Endodermal cell (in vitro differentiated cells): ENCODE results near the gene SLC25A48. TPM values are rescaled to one million over a fixed set of nuclear protein-coding genes. Genes with fewer than 3 reads are reported as not detected.

Experiments used
- DNase-seq: peaks from one replicate; pipeline ENCODE4 v3.0.0-alpha.2; 2017
- H3K27ac ChIP-seq: 2 replicates; pipeline ENCODE4 v1.5.1; 2013; ENCODE audit warnings: mild to moderate bottlenecking, low read depth, low read length, moderate library complexity
- H3K27me3 ChIP-seq: 2 replicates; pipeline ENCODE4 v1.6.1; 2013; ENCODE audit warnings: mild to moderate bottlenecking, low read length, moderate library complexity; ENCODE audit not compliant: insufficient read depth, control insufficient read depth, poor library complexity, severe bottlenecking
- H3K36me3 ChIP-seq: 2 replicates; pipeline ENCODE4 v1.7.0; 2013; ENCODE audit warnings: mild to moderate bottlenecking, low read length, moderate library complexity; ENCODE audit not compliant: control insufficient read depth, insufficient read depth
- H3K4me1 ChIP-seq: one replicate; pipeline ENCODE4 v1.7.0; 2013; ENCODE audit warnings: low read length; ENCODE audit not compliant: control insufficient read depth, insufficient read depth
- H3K4me3 ChIP-seq: 2 replicates; pipeline ENCODE4 v1.5.1; 2013; ENCODE audit warnings: mild to moderate bottlenecking, low read length, moderate library complexity
- H3K9ac ChIP-seq: 2 replicates; pipeline ENCODE4 v1.6.1; 2013; ENCODE audit warnings: mild to moderate bottlenecking, low read length, moderate library complexity; ENCODE audit not compliant: poor library complexity, severe bottlenecking; ENCODE audit errors: extremely low read depth
- H3K9me3 ChIP-seq: 2 replicates; pipeline ENCODE4 v1.6.1; 2013; ENCODE audit warnings: mild to moderate bottlenecking, low read length, moderate library complexity; ENCODE audit not compliant: control insufficient read depth
- H3K27ac Mint-ChIP-seq: 2 replicates; pipeline ENCODE4 v1.8.0; 2020; ENCODE audit warnings: mixed read lengths
- H3K27me3 Mint-ChIP-seq: 2 replicates; pipeline ENCODE4 v1.8.0; 2021; ENCODE audit warnings: mild to moderate bottlenecking, mixed read lengths; ENCODE audit not compliant: insufficient read depth
- H3K36me3 Mint-ChIP-seq: 2 replicates; pipeline ENCODE4 v1.8.0; 2020; ENCODE audit warnings: low read depth, mixed read lengths
- H3K4me1 Mint-ChIP-seq: 2 replicates; pipeline ENCODE4 v1.8.0; 2020; ENCODE audit warnings: mixed read lengths
- H3K4me3 Mint-ChIP-seq: 2 replicates; pipeline ENCODE4 v1.8.0; 2020; ENCODE audit warnings: mild to moderate bottlenecking, moderate library complexity, mixed read lengths
- H3K9me3 Mint-ChIP-seq: 2 replicates; pipeline ENCODE4 v1.8.0; 2020; ENCODE audit warnings: mild to moderate bottlenecking, mixed read lengths
- WGBS, 2 experiments: methylation state at CpG; one replicate each; pipeline versions ENCODE4 v1.1.5 to v1.1.7; 2013; ENCODE audit warnings: missing lambda C conversion rate in 2 of 2, mixed read lengths in 1 of 2; ENCODE audit not compliant: insufficient coverage in 1 of 2, insufficient read length in 1 of 2; 5-methylcytosine and 5-hydroxymethylcytosine counted together
- total RNA-seq, 2 donors: library from RNA; stranded (reverse); fragmentation: NEBNext Ultra II Directional in 1 of 2; extraction: Animal tissue kit (Norgen Biotek cat#: 25700) in 1 of 2; gene quantifications; 2 replicates in 1 of 2; 3 replicates in 1 of 2; pipeline ENCODE4 v1.2.1, GENCODE V29; 2021
- TF ChIP-seq, protein P1 (sequence below): fragments of 200-600 bp; sonication (generic); conservative IDR thresholded peaks from 2 replicates; pipeline ENCODE4 v1.5.0; 2021; ENCODE audit warnings: antibody characterized with exemption, mild to moderate bottlenecking

SLC25A48 gene
- total RNA-seq, 2 donors from 2014 or later: 2.5 to 5.9 TPM

DNA sequence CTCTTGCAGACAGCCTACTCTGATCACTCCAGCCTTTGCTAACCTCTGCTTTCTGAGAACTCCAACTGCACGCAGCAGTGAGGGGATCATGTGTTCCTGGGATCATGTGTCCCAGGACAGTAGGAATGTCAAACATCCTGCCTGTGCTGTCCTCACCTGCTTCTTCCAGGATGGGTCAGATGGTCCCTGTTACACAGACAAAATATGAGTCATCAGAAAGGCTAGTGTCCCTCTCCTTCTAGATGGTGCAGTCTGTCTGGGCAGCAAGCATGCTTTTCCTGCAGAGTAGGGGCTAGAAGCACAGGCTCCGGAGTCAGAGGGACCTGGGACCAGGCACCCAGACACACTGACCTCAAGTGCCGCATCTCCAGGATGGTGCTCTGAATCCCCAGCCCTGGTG lies 20.1 kb upstream of the SLC25A48 start:
- no peaks in the 10 kb centered on the region for H3K36me3 Mint-ChIP-seq
- peaks cover 28% of the 10 kb centered on the region for H3K27me3 Mint-ChIP-seq
- H3K9me3 ChIP-seq: peaks cover 19% of the 10 kb centered on the region
- H3K4me3 ChIP-seq: no peak overlapping the region
- no peaks in the 10 kb centered on the region for H3K36me3 ChIP-seq
- DNase-seq: peak; percentile 33
- TF ChIP-seq, protein P1, sequence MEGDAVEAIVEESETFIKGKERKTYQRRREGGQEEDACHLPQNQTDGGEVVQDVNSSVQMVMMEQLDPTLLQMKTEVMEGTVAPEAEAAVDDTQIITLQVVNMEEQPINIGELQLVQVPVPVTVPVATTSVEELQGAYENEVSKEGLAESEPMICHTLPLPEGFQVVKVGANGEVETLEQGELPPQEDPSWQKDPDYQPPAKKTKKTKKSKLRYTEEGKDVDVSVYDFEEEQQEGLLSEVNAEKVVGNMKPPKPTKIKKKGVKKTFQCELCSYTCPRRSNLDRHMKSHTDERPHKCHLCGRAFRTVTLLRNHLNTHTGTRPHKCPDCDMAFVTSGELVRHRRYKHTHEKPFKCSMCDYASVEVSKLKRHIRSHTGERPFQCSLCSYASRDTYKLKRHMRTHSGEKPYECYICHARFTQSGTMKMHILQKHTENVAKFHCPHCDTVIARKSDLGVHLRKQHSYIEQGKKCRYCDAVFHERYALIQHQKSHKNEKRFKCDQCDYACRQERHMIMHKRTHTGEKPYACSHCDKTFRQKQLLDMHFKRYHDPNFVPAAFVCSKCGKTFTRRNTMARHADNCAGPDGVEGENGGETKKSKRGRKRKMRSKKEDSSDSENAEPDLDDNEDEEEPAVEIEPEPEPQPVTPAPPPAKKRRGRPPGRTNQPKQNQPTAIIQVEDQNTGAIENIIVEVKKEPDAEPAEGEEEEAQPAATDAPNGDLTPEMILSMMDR: no peak
- H3K4me3 Mint-ChIP-seq: no peak overlapping the region
- H3K4me1 Mint-ChIP-seq: peaks cover 19% of the 10 kb centered on the region
- H3K9me3 Mint-ChIP-seq: peaks cover 7% of the 10 kb centered on the region
- 95% methylated on average over 2 to 3 of the region's 3 CpGs for WGBS, 2 experiments
- no peak overlapping the region for H3K27ac ChIP-seq
- no peaks in the 10 kb centered on the region for H3K27me3 ChIP-seq
- H3K27ac Mint-ChIP-seq: no peak overlapping the region
- peaks cover 3% of the 10 kb centered on the region for H3K4me1 ChIP-seq
- no peak overlapping the region for H3K9ac ChIP-seq

DNA sequence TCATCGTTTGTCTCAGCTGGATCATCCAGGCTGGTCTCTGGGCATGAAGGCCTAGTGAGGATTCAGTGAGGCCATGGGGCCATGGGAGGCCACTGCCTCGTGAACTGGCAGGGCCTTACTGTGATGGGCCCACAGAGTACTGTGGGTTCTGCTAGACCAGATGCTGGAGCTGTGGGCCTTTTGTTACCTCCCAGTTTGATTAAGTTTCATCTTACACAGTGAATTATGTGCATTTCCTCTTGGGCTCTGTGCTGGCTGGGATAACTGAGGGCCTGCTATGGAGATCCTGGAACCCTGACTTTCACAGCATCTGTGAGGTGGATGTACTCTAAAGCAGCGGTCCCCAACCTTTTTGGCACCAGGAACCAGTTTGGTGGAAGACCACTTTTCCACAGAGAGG lies 19.7 kb upstream of the SLC25A48 start:
- no peak overlapping the region for H3K4me3 Mint-ChIP-seq
- 94 to 100% methylated on average over 3 of the region's 3 CpGs for WGBS, 2 experiments
- Histone ChIP-seq H3K4me3 (peak overlapping the region; percentile 37), H3K27me3 (no peaks in the 10 kb centered on the region), H3K36me3 (no peaks in the 10 kb centered on the region), H3K4me1 (peaks cover 4% of the 10 kb centered on the region), H3K9ac (no peak overlapping the region), H3K27ac (no peak overlapping the region), H3K9me3 (peaks cover 19% of the 10 kb centered on the region)
- TF ChIP-seq, protein P1: no peak
- DNase-seq: peak; percentile 17
- no peaks in the 10 kb centered on the region for H3K36me3 Mint-ChIP-seq
- H3K27ac Mint-ChIP-seq: no peak overlapping the region
- peaks cover 19% of the 10 kb centered on the region for H3K4me1 Mint-ChIP-seq
- peaks cover 7% of the 10 kb centered on the region for H3K9me3 Mint-ChIP-seq
- peaks cover 28% of the 10 kb centered on the region for H3K27me3 Mint-ChIP-seq

DNA sequence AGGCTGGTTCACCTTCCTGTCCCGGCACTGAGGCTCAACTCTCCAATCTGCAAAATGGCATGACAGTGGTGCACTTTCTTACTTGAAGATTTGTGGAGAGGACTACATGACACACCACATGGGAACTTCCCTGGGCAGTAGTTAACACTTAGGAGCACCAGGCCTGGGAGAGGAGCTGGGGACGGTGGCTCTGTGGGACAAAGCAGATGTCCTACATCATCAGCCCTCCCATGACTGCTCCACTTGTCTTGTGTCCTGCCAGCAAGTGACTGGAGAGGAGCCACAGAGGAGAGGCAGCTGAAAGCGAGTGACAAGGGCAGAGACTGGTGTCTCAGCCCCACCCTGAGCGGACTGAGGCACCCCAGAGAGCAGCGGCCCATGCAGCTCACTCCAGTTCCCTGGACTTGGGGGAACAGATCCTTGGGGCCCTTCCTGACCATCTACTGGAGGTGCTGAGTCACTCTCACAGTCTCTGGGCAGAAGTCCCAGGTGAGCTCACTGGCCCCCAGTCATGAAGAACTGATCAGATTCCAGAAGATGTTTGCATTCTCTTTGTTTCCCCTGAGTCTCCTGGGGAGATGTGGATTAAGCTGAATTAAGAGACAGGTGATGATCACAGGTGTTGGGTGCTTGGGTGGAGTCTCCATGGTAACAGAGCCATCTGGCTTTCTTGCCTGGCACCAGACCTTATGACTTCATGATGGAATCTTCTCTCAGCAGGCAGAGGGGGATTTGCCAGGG lies 13.2 kb upstream of the SLC25A48 start:
- peak overlapping the region; percentile 94 for H3K27ac Mint-ChIP-seq
- WGBS, 2 experiments: 92 to 96% methylated on average over 4 to 5 of the region's 5 CpGs
- DNase-seq: peak; percentile 89
- H3K4me3 Mint-ChIP-seq: no peak overlapping the region
- H3K36me3 ChIP-seq: no peaks in the 10 kb centered on the region
- peaks cover 19% of the 10 kb centered on the region for H3K27me3 Mint-ChIP-seq
- H3K4me1 Mint-ChIP-seq: peaks cover 42% of the 10 kb centered on the region
- no peak overlapping the region for H3K4me3 ChIP-seq
- H3K27me3 ChIP-seq: no peaks in the 10 kb centered on the region
- TF ChIP-seq, protein P1: no peak
- H3K27ac ChIP-seq: no peak overlapping the region
- no peaks in the 10 kb centered on the region for H3K36me3 Mint-ChIP-seq
- peak overlapping the region; percentile 56 for H3K9ac ChIP-seq
- H3K9me3 Mint-ChIP-seq: no peaks in the 10 kb centered on the region
- H3K9me3 ChIP-seq: no peaks in the 10 kb centered on the region
- H3K4me1 ChIP-seq: peaks cover 15% of the 10 kb centered on the region
